C4-2B (cell line): ENCODE data around the gene DAZAP1.
"Not testable (repeated sequence)": the region's sequence is repeated elsewhere in the genome, so short reads cannot be mapped to it uniquely, and the experiment has no call there.

Experiments
- H3K27ac ChIP-seq: fragments of 450-650 bp; 2 replicates; pipeline ENCODE4 v1.5.1; 2017
- ZFX ChIP-seq: fragments of 450-650 bp; IDR thresholded peaks from 2 replicates; pipeline ENCODE4 v1.6.1; 2017
- TF ChIP-seq, protein P1 (sequence below): fragments of 450-650 bp; conservative IDR thresholded peaks from 2 replicates; pipeline ENCODE4 v1.5.1; 2017; ENCODE audit warnings: mild to moderate bottlenecking

Gene DAZAP1

DNA sequence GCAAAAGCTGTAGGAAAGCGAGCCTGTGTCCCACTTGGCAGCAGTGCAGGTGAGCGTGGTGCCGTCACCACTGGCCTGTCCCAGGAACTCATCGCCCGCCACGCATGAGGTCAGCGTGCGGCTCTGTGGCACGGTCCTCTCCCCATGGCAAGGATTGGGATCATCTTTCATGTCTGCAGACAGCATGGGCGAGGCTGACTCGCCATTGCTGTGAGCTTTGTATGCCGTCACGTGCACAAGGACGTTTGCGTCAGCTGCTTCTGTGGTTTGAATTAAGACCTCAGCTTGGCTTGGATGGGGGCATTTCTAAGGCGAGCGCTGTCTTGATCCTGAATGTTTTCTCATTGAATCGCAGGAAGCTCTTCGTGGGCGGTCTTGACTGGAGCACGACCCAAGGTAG lies 9.8 kb downstream of the DAZAP1 start:
- TF ChIP-seq, protein P1, sequence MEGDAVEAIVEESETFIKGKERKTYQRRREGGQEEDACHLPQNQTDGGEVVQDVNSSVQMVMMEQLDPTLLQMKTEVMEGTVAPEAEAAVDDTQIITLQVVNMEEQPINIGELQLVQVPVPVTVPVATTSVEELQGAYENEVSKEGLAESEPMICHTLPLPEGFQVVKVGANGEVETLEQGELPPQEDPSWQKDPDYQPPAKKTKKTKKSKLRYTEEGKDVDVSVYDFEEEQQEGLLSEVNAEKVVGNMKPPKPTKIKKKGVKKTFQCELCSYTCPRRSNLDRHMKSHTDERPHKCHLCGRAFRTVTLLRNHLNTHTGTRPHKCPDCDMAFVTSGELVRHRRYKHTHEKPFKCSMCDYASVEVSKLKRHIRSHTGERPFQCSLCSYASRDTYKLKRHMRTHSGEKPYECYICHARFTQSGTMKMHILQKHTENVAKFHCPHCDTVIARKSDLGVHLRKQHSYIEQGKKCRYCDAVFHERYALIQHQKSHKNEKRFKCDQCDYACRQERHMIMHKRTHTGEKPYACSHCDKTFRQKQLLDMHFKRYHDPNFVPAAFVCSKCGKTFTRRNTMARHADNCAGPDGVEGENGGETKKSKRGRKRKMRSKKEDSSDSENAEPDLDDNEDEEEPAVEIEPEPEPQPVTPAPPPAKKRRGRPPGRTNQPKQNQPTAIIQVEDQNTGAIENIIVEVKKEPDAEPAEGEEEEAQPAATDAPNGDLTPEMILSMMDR, result no peak
- no peak for TF ChIP-seq ZFX
- peak overlapping the region; percentile 99 for H3K27ac ChIP-seq

DNA sequence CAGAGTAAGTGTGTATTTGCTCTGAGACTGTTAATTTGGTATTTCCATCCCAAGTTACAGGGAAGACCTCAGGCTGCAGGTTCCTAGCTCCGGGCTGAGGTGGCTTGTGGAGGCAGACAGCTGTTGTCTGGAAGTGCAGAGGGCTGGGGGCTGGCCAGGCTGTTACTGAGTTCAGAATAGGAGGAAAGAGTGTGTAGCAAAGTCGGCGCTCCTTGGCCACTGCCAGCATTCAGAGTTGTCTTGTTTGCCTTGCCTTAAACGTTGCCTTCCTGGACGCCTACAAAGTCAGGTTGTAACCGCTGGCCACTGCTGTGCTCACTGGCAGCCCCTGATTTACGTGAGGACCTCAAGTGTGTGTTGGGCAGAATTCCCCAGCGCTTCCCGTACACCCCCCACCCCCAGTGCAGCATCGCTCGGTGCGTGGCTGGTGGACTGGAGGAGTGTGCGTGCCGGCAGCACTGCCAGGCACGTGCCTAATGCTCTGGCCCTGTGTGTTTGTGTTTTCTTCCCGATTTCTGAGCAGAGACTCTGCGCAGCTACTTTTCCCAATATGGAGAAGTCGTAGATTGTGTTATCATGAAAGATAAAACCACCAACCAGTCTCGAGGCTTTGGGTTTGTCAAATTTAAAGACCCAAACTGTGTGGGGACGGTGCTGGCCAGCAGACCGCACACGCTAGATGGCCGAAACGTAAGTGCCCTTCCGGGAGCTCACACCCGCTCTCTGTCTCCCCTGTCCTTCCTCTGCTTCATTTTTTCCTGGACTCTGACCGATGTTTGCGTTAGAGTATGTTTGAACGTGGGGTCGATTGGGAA lies 10.5 kb downstream of the DAZAP1 start:
- no peak for TF ChIP-seq ZFX
- TF ChIP-seq, protein P1, result no peak
- peak overlapping the region; percentile 99 for H3K27ac ChIP-seq

DNA sequence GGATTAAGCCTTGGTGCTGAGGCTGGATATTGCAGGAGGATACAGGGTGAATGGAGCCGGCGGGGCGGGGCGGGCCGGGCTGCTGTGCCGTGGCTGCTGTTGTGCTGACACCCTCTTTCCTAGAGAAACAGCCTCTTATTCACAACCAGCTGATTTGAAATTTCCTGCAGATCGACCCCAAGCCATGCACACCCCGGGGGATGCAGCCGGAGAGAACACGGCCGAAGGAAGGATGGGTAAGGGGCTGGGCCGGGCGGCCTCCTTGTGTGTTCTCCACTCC lies 11.1 kb downstream of the DAZAP1 start:
- H3K27ac ChIP-seq, result no peak overlapping the region
- TF ChIP-seq ZFX, result no peak
- TF ChIP-seq, protein P1, result no peak

DNA sequence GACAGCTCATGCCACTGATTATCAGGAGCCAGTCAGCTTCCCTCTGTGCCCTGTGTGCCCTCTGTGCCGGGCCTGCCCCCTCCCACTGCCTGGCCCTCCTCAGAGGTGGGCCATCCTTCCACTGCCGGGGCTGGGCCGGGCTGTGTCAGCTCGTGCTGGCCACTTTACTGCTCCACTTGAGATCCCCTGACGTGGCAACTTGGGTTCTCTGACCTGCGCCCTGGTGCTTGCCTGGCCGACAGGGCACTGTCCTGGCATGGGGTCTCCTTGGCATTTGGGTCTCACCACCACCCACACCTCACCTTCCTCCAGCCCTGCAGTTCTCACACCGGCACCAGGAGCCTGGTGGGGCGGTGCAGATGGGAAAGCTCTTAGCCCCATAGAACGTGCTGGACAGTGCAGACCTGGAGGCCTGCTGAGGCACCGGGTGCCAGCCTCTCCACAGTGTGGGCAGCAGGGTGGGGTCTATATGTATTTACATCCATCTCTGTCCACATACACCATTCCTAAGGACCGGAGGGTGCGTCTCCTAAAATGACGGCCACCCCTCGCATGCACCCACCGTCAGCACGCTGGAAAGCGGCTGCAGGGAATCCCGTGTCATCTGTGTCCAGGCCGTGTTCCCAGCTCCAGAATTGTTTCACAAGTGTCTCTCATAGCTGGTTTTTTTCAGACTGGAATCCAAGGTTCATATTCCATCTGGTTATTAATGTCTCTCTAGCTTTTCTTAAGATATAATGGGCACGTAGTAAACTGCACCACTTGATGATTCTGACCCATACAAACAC lies 11.8 kb downstream of the DAZAP1 start:
- H3K27ac ChIP-seq, result no peak overlapping the region
- TF ChIP-seq, protein P1, result no peak
- no peak for TF ChIP-seq ZFX

DNA sequence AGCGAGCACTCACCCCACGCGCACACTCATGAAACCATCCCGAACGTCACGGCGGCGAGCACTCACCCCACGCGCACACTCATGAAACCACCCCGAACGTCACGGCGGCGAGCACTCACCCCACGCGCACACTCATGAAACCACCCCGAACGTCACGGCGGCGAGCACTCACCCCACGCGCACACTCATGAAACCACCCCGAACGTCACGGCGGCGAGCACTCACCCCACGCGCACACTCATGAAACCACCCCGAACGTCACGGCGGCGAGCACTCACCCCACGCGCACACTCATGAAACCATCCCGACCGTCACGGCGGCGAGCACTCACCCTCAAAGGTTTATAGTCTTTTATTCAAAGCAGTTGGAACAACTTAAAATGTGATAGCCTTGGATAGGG lies 12.7 kb downstream of the DAZAP1 start:
- H3K27ac ChIP-seq, result not testable (repeated sequence)

DNA sequence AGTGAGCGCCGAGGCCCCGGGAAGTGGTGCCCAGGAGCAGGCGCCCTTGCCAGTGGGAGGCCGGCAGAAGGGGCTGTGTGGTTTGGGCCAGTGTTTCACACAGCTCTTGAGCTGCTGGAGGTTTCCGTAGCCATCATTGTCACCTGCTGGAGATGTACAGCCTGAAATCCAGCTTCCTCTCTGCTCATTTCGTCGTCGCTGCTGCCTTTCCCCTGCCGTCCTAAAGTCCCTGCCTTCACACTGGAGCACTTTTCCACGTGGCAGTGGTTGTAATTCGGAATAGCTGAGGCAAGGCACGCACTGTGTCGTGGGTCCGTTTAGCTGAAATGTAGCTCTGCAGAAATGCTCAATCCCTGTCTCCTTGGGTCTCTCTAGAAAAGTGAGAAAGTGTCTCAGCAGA lies 13.2 kb downstream of the DAZAP1 start:
- TF ChIP-seq, protein P1, result no peak
- no peak for TF ChIP-seq ZFX
- H3K27ac ChIP-seq, result no peak overlapping the region

DNA sequence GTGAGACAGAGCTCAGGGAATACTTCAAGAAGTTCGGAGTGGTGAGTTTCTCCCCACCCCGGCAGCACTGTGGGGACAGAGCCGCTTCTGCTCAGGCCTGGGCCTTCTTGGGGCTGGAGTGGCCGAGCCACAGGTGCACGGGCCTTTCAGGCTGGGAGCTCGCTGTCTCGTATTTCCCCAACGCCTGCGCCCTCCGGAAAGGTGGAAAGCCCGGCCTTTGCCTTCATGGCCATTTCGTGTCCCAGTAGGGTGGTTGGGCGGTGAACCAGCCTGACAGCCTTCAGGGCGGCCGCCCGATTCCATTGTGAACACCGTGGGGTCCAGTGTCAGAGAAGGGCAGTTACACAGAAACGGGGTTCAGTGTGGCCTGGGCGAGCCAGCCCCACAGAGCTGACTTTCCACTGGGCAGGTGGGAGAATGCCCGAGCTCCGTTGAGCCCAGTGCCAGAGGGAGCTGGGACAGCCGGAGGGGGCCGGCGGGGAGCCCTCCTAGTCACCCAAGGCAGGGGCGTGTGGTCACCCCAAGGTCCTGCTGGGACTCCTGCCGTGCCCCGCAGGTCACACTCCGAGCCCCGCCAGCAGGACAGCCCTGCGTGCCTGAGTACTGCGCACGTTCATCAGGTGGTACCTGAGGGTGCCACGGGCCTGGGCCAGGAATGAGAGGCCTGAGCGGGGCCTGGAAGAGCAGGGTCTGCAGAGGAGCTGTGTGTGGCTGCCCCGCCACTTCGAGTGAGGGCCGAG lies 14.0 kb downstream of the DAZAP1 start:
- TF ChIP-seq, protein P1, result no peak
- TF ChIP-seq ZFX, result no peak
- H3K27ac ChIP-seq, result no peak overlapping the region
